ENCODE measurements around the gene GPC5. TPM values are rescaled to one million over a fixed set of nuclear protein-coding genes. Genes with fewer than 3 reads are reported as not detected.

GPC5 gene
- total and polyA plus RNA-seq, 2 of the 13 experiments (the other 11 are each of a cell fraction or from before 2014, with no cell fraction given): 0.02 to 0.07 TPM

DNA sequence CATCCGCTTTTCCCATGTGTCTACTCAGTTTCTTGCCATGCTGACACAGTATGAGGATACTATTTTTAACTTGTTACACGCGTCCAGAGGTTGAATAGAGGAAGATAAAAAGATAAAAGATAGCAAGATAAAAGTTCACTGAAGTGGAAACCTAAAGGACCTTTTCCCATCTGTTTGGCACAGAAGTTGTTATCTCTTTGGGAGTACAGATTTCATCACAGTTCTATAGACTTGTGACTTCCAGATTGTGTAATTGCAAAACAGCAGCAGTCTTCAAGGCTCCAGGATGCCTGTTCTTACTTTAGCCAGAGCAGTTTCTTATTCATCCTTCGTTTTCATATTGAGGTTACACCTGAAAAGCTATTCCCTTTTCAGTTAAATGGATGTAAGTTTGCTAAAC, 369.2 kb downstream of the GPC5 start:
- Histone ChIP-seq H3K9me3 (ENCODE audit: low read length) (no peaks in the 10 kb centered on the region), H3K4me1 (ENCODE audit: insufficient read depth, low read length) (no peaks in the 10 kb centered on the region), H4K20me1 (ENCODE audit: insufficient read depth, low read length) (no peaks in the 10 kb centered on the region), H3K36me3 (replicated peaks in 1 of 2; ENCODE audit: control insufficient read depth in 1 of 2, insufficient read depth in 2 of 2, low read length in 2 of 2) (no peaks in the 10 kb centered on the region), H3K27me3 (ENCODE audit: control insufficient read depth in 1 of 2, insufficient read depth in 2 of 2, low read length in 2 of 2) (no peaks in the 10 kb centered on the region), H3K79me2 (ENCODE audit: insufficient read depth, low read length) (no peaks in the 10 kb centered on the region), H3K4me2 (ENCODE audit: low read depth, low read length) (no peak overlapping the region), H3K9ac (ENCODE audit: insufficient read depth, low read depth, low read length) (no peak overlapping the region), H3K27ac (ENCODE audit: extremely low read length, insufficient read depth, low read length) (no peak overlapping the region), H3K4me3 (replicated peaks in 1 of 3; ENCODE audit: insufficient read depth in 1 of 3, low read depth in 2 of 3, low read length in 3 of 3) (no peak overlapping the region), H2AFZ (ENCODE audit: low read length) (no peak overlapping the region)
- BruUV-seq (replicated peaks): no TSS peak
- DNase-seq (ENCODE audit: low spot score) (no peak), ATAC-seq (no peak), FAIRE-seq (no peak)
- ChIA-PET CTCF (ENCODE audit: low intra/inter-chr PET ratio, low total read pairs) (no interaction called here), POLR2A (no interaction called here)
- intact Hi-C loops (cut with micrococcal nuclease; ENCODE audit: unreplicated experiment): no loop called here
- 2% methylated on average over 4 of the region's 4 CpGs for WGBS (ENCODE audit: low lambda C conversion rate)
- in situ Hi-C loops (cut with HindIII; ENCODE audit: extremely low pct_ligation_motif_present, low pct_unique_long_range_greater_than_20kb): no loop called here
- TF ChIP-seq ZFP37 (CRISPR knock-in tag; IDR thresholded peaks at IDR 0.05; ENCODE audit: borderline replicate concordance): no peak
- TF ChIP-seq ZFAT (CRISPR knock-in tag; conservative IDR thresholded peaks at IDR 0.05): no peak
- TF ChIP-seq, protein P1, sequence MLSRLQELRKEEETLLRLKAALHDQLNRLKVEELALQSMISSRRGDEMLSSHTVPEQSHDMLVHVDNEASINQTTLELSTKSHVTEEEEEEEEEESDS (CRISPR knock-in tag; IDR thresholded peaks at IDR 0.05; ENCODE audit: borderline replicate concordance): no peak
- no peak for TF ChIP-seq FOXM1 (CRISPR knock-in tag; IDR thresholded peaks at IDR 0.05)
- TF ChIP-seq FOXA1 (IDR thresholded peaks at IDR 0.05): no peak
- no peak for TF ChIP-seq FOXA1 (CRISPR knock-in tag; IDR thresholded peaks at IDR 0.05)
- TF ChIP-seq AGO1 (IDR thresholded peaks at IDR 0.05; ENCODE audit: low read depth, low read length, poor library complexity, severe bottlenecking): no peak
- no peak for TF ChIP-seq ZBTB1 (CRISPR knock-in tag; IDR thresholded peaks at IDR 0.05; ENCODE audit: borderline replicate concordance)
- no peak for TF ChIP-seq SIX1 (CRISPR knock-in tag; IDR thresholded peaks at IDR 0.05; ENCODE audit: borderline replicate concordance)
- TF ChIP-seq SIN3A (IDR thresholded peaks at IDR 0.05; ENCODE audit: borderline replicate concordance, low read depth, low read length): no peak
- TF ChIP-seq ZNF570 (CRISPR knock-in tag; IDR thresholded peaks at IDR 0.05; ENCODE audit: borderline replicate concordance): no peak
- TF ChIP-seq, protein P2, sequence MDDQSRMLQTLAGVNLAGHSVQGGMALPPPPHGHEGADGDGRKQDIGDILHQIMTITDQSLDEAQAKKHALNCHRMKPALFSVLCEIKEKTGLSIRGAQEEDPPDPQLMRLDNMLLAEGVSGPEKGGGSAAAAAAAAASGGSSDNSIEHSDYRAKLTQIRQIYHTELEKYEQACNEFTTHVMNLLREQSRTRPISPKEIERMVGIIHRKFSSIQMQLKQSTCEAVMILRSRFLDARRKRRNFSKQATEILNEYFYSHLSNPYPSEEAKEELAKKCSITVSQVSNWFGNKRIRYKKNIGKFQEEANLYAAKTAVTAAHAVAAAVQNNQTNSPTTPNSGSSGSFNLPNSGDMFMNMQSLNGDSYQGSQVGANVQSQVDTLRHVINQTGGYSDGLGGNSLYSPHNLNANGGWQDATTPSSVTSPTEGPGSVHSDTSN (CRISPR knock-in tag; IDR thresholded peaks at IDR 0.05; ENCODE audit: borderline replicate concordance): no peak
- TF ChIP-seq, protein P3, sequence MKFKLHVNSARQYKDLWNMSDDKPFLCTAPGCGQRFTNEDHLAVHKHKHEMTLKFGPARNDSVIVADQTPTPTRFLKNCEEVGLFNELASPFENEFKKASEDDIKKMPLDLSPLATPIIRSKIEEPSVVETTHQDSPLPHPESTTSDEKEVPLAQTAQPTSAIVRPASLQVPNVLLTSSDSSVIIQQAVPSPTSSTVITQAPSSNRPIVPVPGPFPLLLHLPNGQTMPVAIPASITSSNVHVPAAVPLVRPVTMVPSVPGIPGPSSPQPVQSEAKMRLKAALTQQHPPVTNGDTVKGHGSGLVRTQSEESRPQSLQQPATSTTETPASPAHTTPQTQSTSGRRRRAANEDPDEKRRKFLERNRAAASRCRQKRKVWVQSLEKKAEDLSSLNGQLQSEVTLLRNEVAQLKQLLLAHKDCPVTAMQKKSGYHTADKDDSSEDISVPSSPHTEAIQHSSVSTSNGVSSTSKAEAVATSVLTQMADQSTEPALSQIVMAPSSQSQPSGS (CRISPR knock-in tag; IDR thresholded peaks at IDR 0.05): no peak
- TF ChIP-seq EEA1 (CRISPR knock-in tag; IDR thresholded peaks at IDR 0.05; ENCODE audit: borderline replicate concordance): no peak
- TF ChIP-seq HNRNPLL (IDR thresholded peaks at IDR 0.05; ENCODE audit: low read depth, low read length, poor library complexity, severe bottlenecking): no peak
- no peak for TF ChIP-seq KLF11 (CRISPR knock-in tag; IDR thresholded peaks at IDR 0.05)
- TF ChIP-seq MIER3 (CRISPR knock-in tag; IDR thresholded peaks at IDR 0.05; ENCODE audit: borderline replicate concordance): no peak

Measured in HepG2 (cell line).